ENCODE results near the gene AKAP6. TPM values are rescaled to one million over a fixed set of nuclear protein-coding genes. Genes with fewer than 3 reads are reported as not detected.

The AKAP6 gene
- total and polyA plus RNA-seq, 10 of the 15 experiments (the other 5 are each of a cell fraction or from before 2014, with no cell fraction given): 0.35 to 5.9 (median 2.2) TPM

DNA sequence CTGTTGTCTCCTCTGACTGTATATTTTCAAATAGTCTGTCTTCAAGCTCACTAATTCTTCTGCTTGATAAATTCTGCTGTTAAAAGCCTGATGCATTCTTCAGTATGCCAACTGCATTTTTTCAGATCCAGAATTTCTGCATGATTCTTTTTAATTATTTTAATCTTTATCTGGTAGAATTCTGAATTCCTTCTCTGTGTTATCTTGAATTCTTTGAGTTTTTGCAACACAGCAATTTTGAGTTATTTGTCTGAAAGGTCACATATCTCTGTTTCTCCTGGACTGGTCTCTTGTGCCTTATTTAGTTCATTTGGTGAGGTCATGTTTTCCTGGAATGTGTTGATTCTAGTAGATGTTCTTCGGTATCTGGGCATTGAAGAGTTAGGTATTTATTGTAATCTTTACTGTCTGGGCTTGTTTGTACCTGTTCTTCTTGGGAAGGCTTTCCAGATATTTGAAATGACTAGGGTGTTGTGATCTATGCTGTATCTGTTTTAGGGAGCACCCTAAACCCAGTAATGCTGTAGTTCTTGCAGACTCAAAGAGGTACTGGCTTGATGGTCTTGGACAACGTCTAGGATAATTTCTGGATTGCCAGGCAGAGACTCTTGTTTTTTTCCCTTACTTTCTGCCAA is 415.8 kb downstream of the AKAP6 start:
- Histone ChIP-seq H3K27me3 (replicated peaks in 1 of 2; ENCODE audit: control insufficient read depth in 2 of 2, insufficient read depth in 2 of 2, low read length in 1 of 2) (no peaks in the 10 kb centered on the region), H3K9ac (ENCODE audit: control insufficient read depth, insufficient read depth, low read length) (no peak overlapping the region), H3K36me3 (ENCODE audit: control insufficient read depth in 2 of 2, insufficient read depth in 2 of 2, low read length in 1 of 2) (no peaks in the 10 kb centered on the region), H3K79me2 (ENCODE audit: control insufficient read depth, insufficient read depth, low read length) (no peaks in the 10 kb centered on the region), H3K9me3 (replicated peaks; ENCODE audit: control insufficient read depth, insufficient read depth, low read length) (no peaks in the 10 kb centered on the region; the same call in 2 of the 3 replicates), H3K4me2 (ENCODE audit: control insufficient read depth, insufficient read depth) (no peak overlapping the region), H2AFZ (ENCODE audit: control insufficient read depth, low read depth, low read length) (no peak overlapping the region), H3K27ac (ENCODE audit: control insufficient read depth, insufficient read depth) (no peak overlapping the region), H3K4me3 (no peak overlapping the region), H4K20me1 (ENCODE audit: control insufficient read depth, insufficient read depth) (no peaks in the 10 kb centered on the region), H3K4me1 (ENCODE audit: control insufficient read depth, insufficient read depth, low read length) (no peaks in the 10 kb centered on the region)
- intact Hi-C loops (cut with micrococcal nuclease; ENCODE audit: unreplicated experiment): no loop called here
- in situ Hi-C loops (cut with MboI): no loop called here
- no TSS peak for BruUV-seq (replicated peaks)
- CTCF ChIA-PET: no interaction called here
- TF ChIP-seq, protein P1, sequence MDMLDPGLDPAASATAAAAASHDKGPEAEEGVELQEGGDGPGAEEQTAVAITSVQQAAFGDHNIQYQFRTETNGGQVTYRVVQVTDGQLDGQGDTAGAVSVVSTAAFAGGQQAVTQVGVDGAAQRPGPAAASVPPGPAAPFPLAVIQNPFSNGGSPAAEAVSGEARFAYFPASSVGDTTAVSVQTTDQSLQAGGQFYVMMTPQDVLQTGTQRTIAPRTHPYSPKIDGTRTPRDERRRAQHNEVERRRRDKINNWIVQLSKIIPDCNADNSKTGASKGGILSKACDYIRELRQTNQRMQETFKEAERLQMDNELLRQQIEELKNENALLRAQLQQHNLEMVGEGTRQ (IDR thresholded peaks at IDR 0.05; ENCODE audit: borderline replicate concordance, low read depth, low read length): no peak
- TF ChIP-seq CHD4 (IDR thresholded peaks at IDR 0.05) (no peak), MEF2A (IDR thresholded peaks at IDR 0.05; ENCODE audit: insufficient read depth, low read depth, low read length) (no peak), HCFC1 (IDR thresholded peaks at IDR 0.05; ENCODE audit: low read length) (no peak), FOS (IDR thresholded peaks at IDR 0.05; ENCODE audit: borderline replicate concordance, extremely low read depth, insufficient read length) (no peak), EED (IDR thresholded peaks at IDR 0.05; ENCODE audit: low read depth) (no peak), ZNF622 (IDR thresholded peaks at IDR 0.05) (no peak), MYC (IDR thresholded peaks at IDR 0.05; ENCODE audit: insufficient read depth, insufficient read length, insufficient replicate concordance, low read length, severe bottlenecking) (no peak), SPI1 (IDR thresholded peaks at IDR 0.05; ENCODE audit: borderline replicate concordance, insufficient read depth, low read depth, low read length) (no peak), SREBF2 (IDR thresholded peaks at IDR 0.05; ENCODE audit: low read length) (no peak)
- TF ChIP-seq, protein P2, sequence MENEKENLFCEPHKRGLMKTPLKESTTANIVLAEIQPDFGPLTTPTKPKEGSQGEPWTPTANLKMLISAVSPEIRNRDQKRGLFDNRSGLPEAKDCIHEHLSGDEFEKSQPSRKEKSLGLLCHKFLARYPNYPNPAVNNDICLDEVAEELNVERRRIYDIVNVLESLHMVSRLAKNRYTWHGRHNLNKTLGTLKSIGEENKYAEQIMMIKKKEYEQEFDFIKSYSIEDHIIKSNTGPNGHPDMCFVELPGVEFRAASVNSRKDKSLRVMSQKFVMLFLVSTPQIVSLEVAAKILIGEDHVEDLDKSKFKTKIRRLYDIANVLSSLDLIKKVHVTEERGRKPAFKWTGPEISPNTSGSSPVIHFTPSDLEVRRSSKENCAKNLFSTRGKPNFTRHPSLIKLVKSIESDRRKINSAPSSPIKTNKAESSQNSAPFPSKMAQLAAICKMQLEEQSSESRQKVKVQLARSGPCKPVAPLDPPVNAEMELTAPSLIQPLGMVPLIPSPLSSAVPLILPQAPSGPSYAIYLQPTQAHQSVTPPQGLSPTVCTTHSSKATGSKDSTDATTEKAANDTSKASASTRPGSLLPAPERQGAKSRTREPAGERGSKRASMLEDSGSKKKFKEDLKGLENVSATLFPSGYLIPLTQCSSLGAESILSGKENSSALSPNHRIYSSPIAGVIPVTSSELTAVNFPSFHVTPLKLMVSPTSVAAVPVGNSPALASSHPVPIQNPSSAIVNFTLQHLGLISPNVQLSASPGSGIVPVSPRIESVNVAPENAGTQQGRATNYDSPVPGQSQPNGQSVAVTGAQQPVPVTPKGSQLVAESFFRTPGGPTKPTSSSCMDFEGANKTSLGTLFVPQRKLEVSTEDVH (IDR thresholded peaks at IDR 0.05; ENCODE audit: low read depth, partially characterized antibody): no peak
- SMC1A ChIA-PET (ENCODE audit: uncharacterized antibody, unreplicated experiment): no interaction called here
- ATAC-seq (no peak), FAIRE-seq (no peak), DNase-seq (ENCODE audit: low read depth, low spot score) (no peak)
- RAD21 ChIA-PET (ENCODE audit: unreplicated experiment): no interaction called here
- POLR2A ChIA-PET: no interaction called here
- 0% methylated on average over 2 of the region's 2 CpGs for WGBS (ENCODE audit: insufficient coverage, insufficient replicate concordance, low lambda C conversion rate, missing lambda C conversion rate)
